Measurements from ENCODE around the gene SYT1.

- TF ChIP-seq SP1 (IDR thresholded peaks at IDR 0.05), result no peak
- TF ChIP-seq ELF4 (IDR thresholded peaks at IDR 0.05), result no peak
- no peak for TF ChIP-seq BHLHE40 (IDR thresholded peaks at IDR 0.05; ENCODE audit: borderline replicate concordance)
- no peak for TF ChIP-seq SUZ12 (IDR thresholded peaks at IDR 0.05)
- TF ChIP-seq NFRKB (IDR thresholded peaks at IDR 0.05), result no peak
- no peak for TF ChIP-seq LEF1 (IDR thresholded peaks at IDR 0.05; ENCODE audit: borderline replicate concordance)
- no peak for TF ChIP-seq L3MBTL2 (conservative IDR thresholded peaks at IDR 0.05)
- TF ChIP-seq FOXA1 (IDR thresholded peaks at IDR 0.05), result no peak
- no peak for TF ChIP-seq FOXM1 (IDR thresholded peaks at IDR 0.05; ENCODE audit: borderline replicate concordance)
Measured at GRCh38 chr12:79058342-79058741, 193.8 kb downstream of the SYT1 start.
